GM12878 (cell line): ENCODE results near the gene NAALADL2.

Source experiments
- MYC ChIP-seq: IDR thresholded peaks from 2 replicates; pipeline ENCODE4 v1.6.1; 2011; ENCODE audit warnings: mild to moderate bottlenecking, low read length, moderate library complexity, inconsistent platforms; ENCODE audit not compliant: insufficient read depth, insufficient replicate concordance, insufficient read length, severe bottlenecking
- TF ChIP-seq, protein P1 (sequence below), 3 experiments: IDR thresholded peaks in 2 of 3; conservative IDR thresholded peaks in 1 of 3; 2 replicates each; pipeline ENCODE4 v1.5.1; 2011; ENCODE audit warnings: low read depth in 3 of 3, low read length in 3 of 3, mild to moderate bottlenecking in 3 of 3, control low read depth in 2 of 3, moderate library complexity in 2 of 3, inconsistent platforms in 1 of 3, mixed read lengths in 1 of 3; ENCODE audit not compliant: control insufficient read depth in 2 of 3, insufficient read depth in 1 of 3; ENCODE audit errors: extremely low read depth in 1 of 3

DNA sequence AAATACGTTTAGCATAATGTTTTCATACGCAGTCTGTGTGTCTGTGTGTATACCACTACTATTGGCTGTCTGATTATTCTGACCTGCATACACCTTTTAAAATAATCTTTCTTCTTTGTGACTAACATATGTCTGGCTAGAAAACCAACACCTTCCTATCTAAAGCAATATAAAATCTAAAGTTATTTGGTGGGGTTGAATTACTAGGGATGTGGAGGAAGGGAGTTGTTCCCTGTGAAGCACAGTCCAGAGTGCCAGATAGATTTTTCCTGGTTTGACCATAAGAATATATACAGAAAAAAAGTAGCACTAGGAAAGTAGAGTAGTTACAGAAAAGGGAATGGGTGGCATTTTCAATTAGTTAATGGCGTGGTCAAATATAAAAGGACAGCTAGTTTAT lies 918.8 kb downstream of the NAALADL2 start:
- TF ChIP-seq, protein P1, sequence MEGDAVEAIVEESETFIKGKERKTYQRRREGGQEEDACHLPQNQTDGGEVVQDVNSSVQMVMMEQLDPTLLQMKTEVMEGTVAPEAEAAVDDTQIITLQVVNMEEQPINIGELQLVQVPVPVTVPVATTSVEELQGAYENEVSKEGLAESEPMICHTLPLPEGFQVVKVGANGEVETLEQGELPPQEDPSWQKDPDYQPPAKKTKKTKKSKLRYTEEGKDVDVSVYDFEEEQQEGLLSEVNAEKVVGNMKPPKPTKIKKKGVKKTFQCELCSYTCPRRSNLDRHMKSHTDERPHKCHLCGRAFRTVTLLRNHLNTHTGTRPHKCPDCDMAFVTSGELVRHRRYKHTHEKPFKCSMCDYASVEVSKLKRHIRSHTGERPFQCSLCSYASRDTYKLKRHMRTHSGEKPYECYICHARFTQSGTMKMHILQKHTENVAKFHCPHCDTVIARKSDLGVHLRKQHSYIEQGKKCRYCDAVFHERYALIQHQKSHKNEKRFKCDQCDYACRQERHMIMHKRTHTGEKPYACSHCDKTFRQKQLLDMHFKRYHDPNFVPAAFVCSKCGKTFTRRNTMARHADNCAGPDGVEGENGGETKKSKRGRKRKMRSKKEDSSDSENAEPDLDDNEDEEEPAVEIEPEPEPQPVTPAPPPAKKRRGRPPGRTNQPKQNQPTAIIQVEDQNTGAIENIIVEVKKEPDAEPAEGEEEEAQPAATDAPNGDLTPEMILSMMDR (IDR thresholded peaks at IDR 0.05 in 2 of 3, conservative IDR thresholded peaks at IDR 0.05 in 1 of 3; ENCODE audit: control insufficient read depth in 2 of 3, extremely low read depth in 1 of 3, insufficient read depth in 1 of 3, low read depth in 3 of 3, low read length in 3 of 3) = no peak
- TF ChIP-seq MYC = no peak
